CD4-positive, alpha-beta T cell treated with Interleukin-21 for 1 hour (primary cell): Measurements from ENCODE around the gene SCGB3A1.

Experiments used
- DNase-seq: peaks from one replicate; pipeline ENCODE4 v3.0.0-alpha.2; 2020

Gene SCGB3A1

GRCh38 chr5:180603076-180603594, 11.8 kb upstream of the SCGB3A1 start:
- DNase-seq, result no peak

- no peak for DNase-seq
These were observed 11.3 kb upstream of the SCGB3A1 start for GRCh38 chr5:180602481-180603075.

- no peak for DNase-seq
These were observed 10.5 kb upstream of the SCGB3A1 start for GRCh38 chr5:180601591-180602480.

- DNase-seq, result no peak
These were observed 9.3 kb upstream of the SCGB3A1 start for GRCh38 chr5:180600554-180601041.

- no peak for DNase-seq
These were observed 8.8 kb upstream of the SCGB3A1 start for GRCh38 chr5:180599981-180600553.

GRCh38 chr5:180599590-180599914, 8.3 kb upstream of the SCGB3A1 start:
- DNase-seq, result no peak

GRCh38 chr5:180598797-180599589, 7.7 kb upstream of the SCGB3A1 start:
- DNase-seq, result no peak

- no peak for DNase-seq
These were observed 7.0 kb upstream of the SCGB3A1 start for GRCh38 chr5:180598316-180598701.

GRCh38 chr5:180596668-180597231, 5.5 kb upstream of the SCGB3A1 start:
- no peak for DNase-seq

- DNase-seq, result no peak
These were observed 4.9 kb upstream of the SCGB3A1 start for GRCh38 chr5:180596115-180596667.

- DNase-seq, result no peak
These were observed 4.2 kb upstream of the SCGB3A1 start for GRCh38 chr5:180595381-180596114.

- no peak for DNase-seq
These were observed 3.7 kb upstream of the SCGB3A1 start for GRCh38 chr5:180595046-180595379.

GRCh38 chr5:180594311-180595045, 3.2 kb upstream of the SCGB3A1 start:
- DNase-seq, result no peak

GRCh38 chr5:180593446-180594206, 2.3 kb upstream of the SCGB3A1 start:
- DNase-seq, result no peak

GRCh38 chr5:180592176-180592575, 877 bp upstream of the SCGB3A1 start:
- DNase-seq, result no peak

- no peak for DNase-seq
These were observed 572 bp downstream of the SCGB3A1 start for GRCh38 chr5:180590543-180591310.

- no peak for DNase-seq
These were observed 1.3 kb downstream of the SCGB3A1 start for GRCh38 chr5:180589771-180590542.

- no peak for DNase-seq
These were observed 4.4 kb downstream of the SCGB3A1 start for GRCh38 chr5:180586870-180587269.

GRCh38 chr5:180586204-180586603, 5.1 kb downstream of the SCGB3A1 start:
- DNase-seq, result no peak
